Activated T-helper 9 cell treated with anti-CD3 and anti-CD28 coated beads, Interleukin-2, amount 50 U/mL, for 16 hours (primary cell): ENCODE results near the gene EMILIN1.
"Not testable (repeated sequence)": the region's sequence is repeated elsewhere in the genome, so short reads cannot be mapped to it uniquely, and the experiment has no call there.

Source experiments
- DNase-seq: peaks from one replicate; pipeline ENCODE4 v3.0.0-alpha.2; 2020; ENCODE audit warnings: low read depth

EMILIN1 gene

DNA sequence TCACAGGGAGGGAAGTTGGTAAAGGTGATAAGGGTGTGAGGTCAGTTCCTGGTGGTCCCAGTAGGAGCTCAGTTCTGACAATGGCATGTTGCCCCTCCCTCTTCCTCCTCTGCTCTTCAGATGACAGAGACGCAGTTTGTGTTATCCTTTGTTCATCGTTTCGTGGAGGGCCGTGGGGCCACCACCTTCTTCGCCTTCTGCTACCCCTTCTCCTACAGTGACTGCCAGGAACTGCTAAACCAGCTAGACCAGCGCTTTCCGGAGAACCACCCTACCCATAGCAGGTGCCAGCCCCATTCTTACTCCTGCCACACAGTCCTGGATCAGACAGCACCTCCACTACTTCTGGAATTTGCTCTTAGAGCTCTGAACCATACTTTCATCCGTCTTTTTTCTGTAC lies 24.6 kb upstream of the EMILIN1 start:
- DNase-seq: no peak

- DNase-seq: no peak
These were observed 23.7 kb upstream of the EMILIN1 start for GRCh38 chr2:27054721-27055120.

DNA sequence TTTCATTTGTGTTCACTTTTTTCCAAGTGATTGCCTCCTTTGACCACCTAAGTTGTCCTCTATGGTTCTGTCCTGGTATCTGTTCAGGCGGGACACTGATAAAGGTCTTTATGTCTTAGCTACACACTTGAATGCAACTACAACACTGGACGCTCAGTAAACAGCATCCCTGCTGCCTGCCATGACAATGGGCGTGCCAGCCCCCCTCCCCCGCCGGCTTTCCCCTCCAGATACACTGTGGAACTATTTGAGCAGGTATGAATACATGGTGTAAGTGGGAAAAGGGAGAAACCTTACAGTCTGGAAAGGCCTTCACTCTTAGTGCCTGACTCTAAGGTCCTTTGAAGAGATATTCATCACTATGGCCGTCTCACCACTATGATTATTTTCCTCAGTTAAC lies 21.2 kb upstream of the EMILIN1 start:
- DNase-seq: no peak

DNA sequence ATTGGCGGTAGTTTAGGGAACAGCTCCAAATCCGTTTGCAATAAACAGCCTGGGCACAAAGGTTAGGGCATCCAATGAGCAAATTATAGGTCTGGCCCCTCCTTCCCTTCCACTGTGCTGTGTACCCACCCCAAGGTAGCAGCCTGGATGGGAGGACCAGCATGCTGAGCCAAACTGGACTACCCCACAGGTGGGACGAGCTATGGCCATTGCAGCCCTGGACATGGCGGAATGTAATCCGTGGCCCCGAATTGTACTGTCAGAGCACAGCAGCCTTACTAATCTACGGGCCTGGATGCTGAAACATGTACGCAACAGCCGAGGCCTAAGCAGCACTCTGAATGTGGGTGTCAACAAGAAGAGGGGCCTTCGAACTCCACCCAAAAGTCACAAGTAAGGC lies 20.2 kb upstream of the EMILIN1 start:
- no peak for DNase-seq

DNA sequence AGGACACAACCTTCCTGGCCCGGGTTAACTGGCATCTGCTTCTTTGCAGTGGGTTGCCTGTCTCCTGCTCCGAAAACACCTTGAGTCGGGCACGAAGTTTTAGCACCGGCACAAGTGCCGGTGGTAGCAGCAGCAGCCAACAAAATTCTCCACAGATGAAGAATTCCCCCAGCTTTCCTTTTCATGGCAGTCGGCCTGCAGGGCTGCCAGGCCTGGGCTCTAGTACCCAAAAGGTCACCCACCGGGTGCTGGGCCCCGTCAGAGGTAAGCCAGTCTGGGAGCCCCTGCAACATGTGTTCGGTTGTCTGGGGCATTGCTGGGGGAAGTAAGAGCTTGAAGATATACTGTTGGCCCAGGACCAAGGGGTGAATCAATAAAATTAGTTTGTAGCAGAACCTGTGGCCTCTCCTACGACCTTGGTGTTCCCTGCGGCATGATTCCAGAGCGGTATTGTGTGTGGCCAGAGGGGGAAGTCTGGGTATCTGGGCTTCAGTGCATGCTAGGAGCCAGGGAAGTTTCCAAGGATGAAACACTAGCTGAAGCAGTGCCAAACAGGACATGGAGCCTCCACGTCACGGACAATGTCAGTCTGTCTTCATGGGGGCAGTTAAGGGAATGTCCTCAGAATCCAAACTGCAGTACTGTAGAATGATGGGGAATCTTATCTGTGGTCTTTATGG lies 19.1 kb upstream of the EMILIN1 start:
- no peak for DNase-seq

DNA sequence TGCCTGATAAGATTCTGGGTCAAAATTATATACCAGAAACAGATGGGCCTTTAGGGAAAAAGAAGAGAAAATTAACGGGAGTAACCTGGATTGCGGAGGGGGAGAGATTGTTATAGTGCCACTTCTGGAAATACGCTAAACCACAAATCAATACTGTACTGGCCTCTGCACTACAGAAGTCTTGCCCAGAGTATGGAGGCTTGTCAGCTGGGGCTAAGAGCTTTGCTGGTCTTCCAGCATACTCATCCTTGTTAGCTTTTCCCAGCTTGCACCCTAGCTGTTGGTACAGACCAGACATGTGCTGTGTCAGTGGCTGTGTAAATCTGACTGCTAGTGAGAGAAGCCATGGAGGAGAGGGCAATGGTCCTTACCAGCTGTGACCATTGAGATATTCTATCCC lies 18.1 kb upstream of the EMILIN1 start:
- DNase-seq: no peak

DNA sequence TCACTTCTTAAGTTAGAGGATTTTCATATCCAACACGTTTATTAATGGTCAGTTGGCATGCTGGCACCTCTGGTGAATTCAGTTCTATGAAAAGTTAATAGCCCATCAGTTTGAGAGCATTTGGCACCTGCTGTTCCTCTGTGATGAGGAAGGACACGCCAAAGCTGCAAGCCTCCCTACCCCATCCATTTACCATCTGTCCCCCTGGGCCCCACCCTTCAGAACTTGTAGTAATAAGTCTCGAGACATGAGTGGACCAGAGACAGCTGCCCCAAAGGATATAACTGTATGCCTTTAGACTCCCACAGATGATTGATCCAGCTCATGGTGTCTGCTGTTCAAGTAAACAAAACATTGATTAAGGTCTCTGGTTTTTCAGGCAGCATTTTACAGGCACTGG lies 13.3 kb upstream of the EMILIN1 start:
- DNase-seq: no peak

- no peak for DNase-seq
These were observed 11.0 kb upstream of the EMILIN1 start for GRCh38 chr2:27067385-27067784.

- DNase-seq: no peak
These were observed 9.0 kb upstream of the EMILIN1 start for GRCh38 chr2:27069436-27069835.

- no peak for DNase-seq
These were observed 8.3 kb upstream of the EMILIN1 start for GRCh38 chr2:27069961-27070618.

DNA sequence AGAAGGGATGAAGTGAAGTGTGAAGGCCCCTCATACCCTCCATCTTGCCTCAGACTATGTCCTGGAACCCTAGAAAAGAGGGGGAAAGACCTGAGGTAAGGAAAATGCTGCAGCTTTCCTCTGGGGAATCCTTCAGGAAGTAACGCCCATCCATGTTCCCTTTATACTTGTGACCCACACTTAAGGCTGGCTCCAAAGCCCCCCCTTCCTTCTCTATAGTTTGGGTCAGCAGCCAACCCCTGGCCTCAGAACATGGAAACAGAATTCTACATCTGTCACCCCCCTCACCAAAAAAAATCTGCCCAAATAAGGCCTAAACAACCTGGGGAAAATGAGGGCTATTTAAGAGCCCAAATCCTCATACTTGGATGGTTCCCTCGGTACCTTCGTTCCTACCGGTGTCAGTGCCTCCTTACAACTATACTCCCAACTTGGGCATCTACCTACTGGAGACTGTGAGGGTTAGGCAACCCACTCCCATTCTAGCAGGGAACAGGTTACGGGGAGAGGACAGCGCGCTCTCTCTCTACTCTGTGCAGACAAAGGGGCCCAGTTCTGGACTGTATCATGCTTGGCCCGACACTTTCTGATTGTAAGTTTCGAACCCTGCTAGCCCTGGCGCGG lies 7.7 kb upstream of the EMILIN1 start:
- DNase-seq: no peak

GRCh38 chr2:27071277-27071989 lies 7.0 kb upstream of the EMILIN1 start, which contains the start of gene OST4:
Gene OST4, minus strand, starts transcription at chr2:27071654.
- peak; percentile 87 for DNase-seq

- peak; percentile 23 for DNase-seq
These were observed 6.2 kb upstream of the EMILIN1 start for GRCh38 chr2:27071990-27072830.

GRCh38 chr2:27072920-27073319 lies 5.5 kb upstream of the EMILIN1 start:
- DNase-seq: no peak

- no peak for DNase-seq
These were observed 4.6 kb upstream of the EMILIN1 start for GRCh38 chr2:27073782-27074181.

DNA sequence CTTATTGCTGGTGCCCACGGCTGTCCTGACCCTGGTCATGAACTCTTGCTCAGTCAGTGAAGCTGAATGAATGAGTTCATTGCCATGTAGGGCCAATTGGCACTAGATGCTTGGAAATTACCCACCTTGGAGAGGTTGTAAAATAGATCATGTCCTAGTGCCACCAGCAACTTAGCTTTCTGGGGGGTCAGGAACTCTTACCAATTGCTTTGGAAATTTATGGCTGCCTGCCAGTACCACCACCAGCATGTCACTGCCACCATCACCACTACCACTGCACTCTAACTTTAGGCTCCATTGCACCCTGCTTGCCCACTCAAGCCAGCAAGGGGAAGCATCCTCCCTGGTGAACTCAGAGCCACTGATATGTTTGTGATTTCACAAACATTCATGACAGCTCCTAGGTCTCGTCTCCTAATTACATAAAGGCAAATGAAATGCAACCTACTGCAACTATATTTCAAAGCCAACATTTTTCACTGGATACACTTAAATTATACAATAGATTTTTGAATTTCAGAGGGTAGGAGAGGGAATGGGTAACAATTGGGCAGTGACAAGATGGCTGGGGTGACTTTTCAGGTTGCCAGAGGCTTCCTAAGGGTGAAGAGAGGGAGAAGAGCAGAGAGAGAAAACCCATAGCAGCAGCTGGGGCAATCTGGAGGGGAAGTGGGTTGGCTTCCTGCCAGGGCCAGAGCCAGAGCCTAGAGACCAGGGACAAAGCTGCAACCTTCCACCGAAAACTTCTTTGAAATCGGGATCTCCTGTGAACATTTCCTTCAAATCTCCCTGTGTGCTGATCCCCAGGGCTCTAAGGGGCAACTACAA lies 3.5 kb upstream of the EMILIN1 start:
- DNase-seq: peak; percentile 21

- not testable (repeated sequence) for DNase-seq
These were observed 2.9 kb upstream of the EMILIN1 start for GRCh38 chr2:27075566-27075871.

GRCh38 chr2:27076323-27076722 lies 2.1 kb upstream of the EMILIN1 start:
- no peak for DNase-seq

DNA sequence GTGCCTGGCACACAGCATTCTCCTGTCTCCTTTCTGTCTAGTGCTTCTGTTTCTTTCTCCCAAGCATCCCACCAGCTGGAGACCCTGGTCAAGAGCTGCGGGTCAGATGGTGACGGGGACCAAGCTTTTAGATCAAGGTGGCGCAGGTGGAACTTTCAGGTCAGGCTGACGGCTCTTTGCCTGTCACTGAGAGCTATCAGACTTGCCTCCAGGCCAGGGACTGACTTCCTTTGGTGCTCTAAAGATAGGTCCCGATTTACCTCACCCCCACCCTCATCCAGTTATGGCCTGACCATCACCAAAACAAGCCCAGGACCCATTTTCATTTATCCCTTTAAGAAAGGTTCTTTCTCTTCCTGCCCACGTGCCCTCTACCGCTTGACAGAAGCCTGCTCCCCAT lies 1.2 kb upstream of the EMILIN1 start:
- no peak for DNase-seq

DNA sequence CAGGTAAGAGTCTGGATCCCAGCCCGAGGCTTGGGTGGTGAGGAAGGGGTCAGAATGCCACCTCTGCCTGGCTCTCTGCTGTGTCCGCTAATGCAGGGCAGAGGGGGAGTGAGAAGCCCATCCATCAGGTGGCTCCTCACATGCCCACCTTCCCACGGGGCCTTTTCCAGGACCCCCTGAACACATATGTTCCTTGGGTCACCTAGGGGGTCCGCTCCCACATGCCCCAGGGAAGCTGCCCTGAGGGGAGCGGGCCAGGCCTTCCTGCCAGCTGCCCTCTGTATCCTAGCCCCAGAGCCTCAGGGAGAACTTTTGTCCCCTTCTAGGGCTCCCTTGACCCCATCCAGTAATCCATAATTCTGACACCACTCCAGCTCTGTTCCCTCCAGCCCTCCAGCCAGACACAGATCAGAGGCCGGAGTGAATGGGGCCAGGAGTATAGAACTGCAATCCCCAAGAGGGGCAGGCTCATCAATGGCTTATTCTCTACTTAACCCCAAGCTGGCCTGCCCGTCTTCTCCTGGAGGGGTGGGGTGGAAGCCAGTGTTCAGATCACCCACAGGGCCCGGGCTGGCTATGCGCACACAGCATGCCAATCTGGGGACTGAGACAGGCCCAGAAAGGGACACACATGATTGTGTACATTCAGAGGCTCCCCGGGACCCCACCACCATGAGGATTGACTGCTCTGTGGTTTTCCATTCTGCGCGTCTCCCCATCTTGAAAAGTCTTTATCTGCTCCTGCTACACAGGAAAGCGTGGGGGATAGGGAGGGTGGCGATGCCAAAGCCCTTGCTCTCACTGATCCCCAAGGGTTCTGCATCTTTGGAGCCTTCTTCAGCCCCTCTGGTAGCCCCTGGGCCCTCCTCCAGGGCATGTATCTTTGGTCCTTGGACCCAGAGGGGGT lies 1.1 kb downstream of the EMILIN1 start:
- no peak for DNase-seq
